Adrenal gland (tissue), 5 donors: ENCODE measurements around the gene IBA57.

ENCODE experiments used
- CTCF ChIP-seq, 6 experiments: fragments of 450-650 bp in 4 of 6; fragments of 200-600 bp in 2 of 6; sonication (generic) in 1 of 6; IDR thresholded peaks; 1 replicate in 5 of 6; 2 replicates in 1 of 6; pipeline versions ENCODE4 v1.5.1 to v1.8.0; 2016 to 2021; ENCODE audit warnings: antibody characterized with exemption in 6 of 6, mild to moderate bottlenecking in 2 of 6, moderate library complexity in 1 of 6
- POLR2A ChIP-seq, 2 donors: fragments of 450-650 bp; IDR thresholded peaks; one replicate each; pipeline ENCODE4 v1.6.1; 2017; ENCODE audit warnings: antibody characterized with exemption in 2 of 2, mild to moderate bottlenecking in 2 of 2, moderate library complexity in 1 of 2
- donor health status: DM: no; HTN: no; CAD: no.

GRCh38 chr1:228177721-228178710 is 12.4 kb downstream of the IBA57 start:
- TF ChIP-seq CTCF (IDR thresholded peaks at IDR 0.05): no peak
- TF ChIP-seq POLR2A (IDR thresholded peaks at IDR 0.05): no peak
